ENCODE results near the gene MSL1.

DNA sequence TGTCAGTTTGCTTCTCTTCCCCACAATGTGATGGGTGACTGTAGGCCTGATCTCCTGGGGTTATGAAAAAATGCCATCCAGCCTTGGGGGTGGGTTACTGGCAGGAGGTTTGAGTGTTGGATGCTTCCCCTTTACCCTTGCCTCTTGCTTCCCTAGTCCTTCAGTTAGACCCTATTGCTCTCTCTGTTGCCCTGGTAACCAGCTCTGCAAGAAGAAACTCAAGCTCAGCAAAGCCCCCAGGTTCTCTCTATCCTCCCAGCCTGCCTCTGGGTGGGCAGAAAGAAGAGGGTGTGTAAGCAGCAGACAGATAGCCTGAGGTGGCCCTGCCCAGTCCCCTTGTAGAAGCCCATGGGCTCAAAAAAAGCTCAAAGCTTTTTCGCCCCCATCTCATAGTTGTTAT, 52.7 kb downstream of the MSL1 start:
- TF ChIP-seq, protein P1, sequence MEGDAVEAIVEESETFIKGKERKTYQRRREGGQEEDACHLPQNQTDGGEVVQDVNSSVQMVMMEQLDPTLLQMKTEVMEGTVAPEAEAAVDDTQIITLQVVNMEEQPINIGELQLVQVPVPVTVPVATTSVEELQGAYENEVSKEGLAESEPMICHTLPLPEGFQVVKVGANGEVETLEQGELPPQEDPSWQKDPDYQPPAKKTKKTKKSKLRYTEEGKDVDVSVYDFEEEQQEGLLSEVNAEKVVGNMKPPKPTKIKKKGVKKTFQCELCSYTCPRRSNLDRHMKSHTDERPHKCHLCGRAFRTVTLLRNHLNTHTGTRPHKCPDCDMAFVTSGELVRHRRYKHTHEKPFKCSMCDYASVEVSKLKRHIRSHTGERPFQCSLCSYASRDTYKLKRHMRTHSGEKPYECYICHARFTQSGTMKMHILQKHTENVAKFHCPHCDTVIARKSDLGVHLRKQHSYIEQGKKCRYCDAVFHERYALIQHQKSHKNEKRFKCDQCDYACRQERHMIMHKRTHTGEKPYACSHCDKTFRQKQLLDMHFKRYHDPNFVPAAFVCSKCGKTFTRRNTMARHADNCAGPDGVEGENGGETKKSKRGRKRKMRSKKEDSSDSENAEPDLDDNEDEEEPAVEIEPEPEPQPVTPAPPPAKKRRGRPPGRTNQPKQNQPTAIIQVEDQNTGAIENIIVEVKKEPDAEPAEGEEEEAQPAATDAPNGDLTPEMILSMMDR (IDR thresholded peaks at IDR 0.05) = no peak
- no peak for TF ChIP-seq POLR2A (IDR thresholded peaks at IDR 0.05)
